GM19239 (cell line): ENCODE measurements around the gene STRA8.

ENCODE experiments used
- DNase-seq: peaks from one replicate; pipeline ENCODE4 v3.0.0; 2011; ENCODE audit warnings: low spot score; ENCODE audit not compliant: insufficient read length
- FAIRE-seq: peaks from 2 replicates; lab custom pipeline; 2011; peaks lifted over from hg19 to GRCh38; lab: Jason Lieb, UNC

Gene STRA8

DNA sequence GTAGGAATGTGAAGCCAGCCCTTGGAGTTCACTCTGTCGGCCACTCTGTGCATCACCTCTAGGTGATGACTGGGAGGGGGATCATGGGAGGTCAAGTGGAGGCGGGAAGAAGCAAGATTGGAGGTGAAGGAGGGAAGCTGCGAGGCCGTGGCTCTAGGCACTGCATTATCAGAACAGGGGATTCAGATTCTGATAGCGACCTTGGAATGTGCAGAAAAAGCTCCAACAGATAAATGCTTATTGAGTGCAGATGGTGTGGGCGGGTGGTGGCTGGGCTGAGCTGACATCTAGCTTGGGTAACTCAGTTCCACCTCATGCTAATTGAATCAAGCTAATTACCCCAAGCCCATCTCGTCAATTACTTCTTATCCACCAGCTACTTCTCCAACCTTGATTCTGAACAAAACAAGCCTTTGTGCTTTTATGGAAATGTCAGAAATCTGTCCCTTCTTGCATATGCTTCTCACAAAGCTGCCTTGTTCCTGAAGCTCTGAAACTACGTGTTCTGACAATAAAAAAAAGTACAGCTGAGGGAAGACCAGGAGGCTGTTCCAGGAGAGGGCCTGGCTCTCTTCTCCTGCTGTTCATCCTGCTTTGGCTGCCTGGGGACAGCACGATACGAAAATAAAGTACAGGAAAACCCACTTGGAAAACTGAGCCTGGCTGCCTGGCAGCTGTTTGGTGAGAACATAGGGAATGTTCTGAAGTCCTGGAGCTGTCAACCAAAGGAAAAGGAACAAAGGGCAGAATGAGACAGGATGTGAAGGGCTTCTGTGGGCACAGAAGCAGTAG is 27.5 kb downstream of the STRA8 start:
- DNase-seq (no peak), FAIRE-seq (no peak)

DNA sequence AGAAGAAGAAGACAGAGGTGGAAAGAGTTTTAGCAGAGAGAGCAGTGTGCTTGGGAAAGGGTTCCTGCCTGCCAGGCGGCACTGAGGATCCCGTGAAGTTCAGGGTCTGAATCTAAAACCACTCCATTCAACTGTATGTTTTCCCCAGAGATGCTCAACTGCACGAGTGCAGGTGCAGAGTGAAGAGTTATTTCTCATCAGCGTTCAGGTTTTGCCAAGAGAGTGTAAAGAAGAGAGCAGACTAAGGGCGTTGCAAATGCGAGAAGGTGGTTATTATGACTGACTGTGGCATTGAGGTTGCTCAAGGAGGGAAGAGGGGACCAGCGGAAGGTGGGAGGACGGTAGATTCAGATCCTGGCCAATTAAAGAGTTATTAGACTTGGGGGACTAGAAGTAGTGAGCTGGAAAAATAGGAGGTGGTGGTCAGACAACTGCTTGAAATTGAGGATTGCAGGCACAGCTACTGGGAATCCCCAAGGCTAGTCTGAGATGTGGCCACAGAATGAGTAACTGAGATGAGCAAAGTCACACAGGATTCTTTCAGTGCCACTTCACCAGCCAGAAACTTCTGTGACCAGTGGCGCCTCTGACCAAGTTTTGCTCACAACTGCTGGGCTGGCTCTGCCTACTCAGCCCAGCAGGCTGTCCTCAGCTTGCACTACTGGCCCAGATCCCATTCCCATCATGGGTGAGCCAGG is 29.1 kb downstream of the STRA8 start:
- FAIRE-seq (no peak), DNase-seq (no peak)

DNA sequence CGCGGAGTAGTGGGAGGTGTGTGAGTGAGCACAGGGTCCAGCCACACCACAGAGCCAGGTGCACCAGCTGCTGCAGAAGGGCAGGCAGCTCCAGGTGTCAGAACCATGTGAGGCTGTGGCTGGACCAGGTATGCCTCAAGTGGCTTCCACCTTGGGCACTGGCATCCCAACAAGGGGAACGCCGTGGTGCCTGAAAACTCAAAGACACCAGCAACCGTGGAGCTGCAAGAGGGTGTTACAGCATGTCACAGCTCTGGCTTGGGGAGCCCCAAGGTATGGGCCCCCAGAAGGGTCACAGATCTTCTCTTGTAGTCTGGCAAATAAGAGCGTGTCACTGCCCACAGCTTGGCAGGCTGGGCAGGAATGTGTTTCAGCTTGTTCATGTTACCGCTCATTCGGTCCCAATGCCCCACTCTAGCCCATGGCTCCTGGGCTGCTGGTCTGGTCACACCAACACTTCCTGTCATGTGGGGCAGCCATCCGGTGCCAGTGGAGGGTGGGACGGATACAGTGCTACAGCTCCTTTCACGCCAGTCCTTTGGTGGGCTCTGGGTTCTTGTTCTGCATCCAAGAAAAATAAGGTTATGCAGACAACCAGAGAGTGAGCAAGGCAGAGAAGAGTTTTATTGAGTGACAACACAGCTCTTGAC is 29.8 kb downstream of the STRA8 start:
- DNase-seq (no peak), FAIRE-seq (no peak)

DNA sequence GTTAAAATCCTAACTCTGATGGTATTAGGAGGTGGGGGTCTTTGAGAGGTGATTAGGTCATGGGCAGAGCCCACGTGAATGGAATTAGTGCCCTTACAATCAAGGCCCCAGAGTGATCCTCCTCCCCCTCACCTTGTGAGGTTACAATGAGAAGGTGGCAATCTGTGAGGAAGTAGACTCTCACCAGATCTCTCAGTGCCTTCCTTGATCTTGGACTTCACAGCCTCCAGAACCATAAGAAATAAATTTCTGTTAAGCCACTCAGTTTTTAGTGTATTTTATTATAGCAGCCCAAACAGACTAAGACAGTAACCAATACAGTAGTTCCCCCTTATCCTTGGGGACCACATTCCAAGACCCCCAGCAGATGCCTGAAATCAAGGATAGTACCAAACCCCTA is 32.0 kb downstream of the STRA8 start:
- DNase-seq (no peak), FAIRE-seq (no peak)

DNA sequence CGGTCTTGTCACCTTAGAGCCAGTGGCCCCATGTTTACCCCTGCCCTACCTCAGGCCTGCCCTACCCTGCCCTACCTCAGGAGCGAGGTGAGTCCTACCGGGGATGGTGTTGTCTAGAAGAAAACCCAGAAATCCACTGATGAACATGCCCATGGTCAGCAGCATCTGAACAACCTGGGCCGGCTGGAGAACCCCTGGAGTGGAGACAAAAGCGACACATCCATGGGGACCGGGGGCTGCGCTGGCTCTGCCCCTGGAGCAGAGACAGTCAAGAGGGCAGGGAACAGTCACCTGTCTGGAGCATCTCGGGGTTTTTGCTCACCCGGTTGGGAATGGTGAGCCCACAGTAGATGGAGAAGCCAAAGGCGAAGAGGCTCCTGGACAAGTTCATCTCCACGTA is 36.3 kb downstream of the STRA8 start:
- DNase-seq (no peak), FAIRE-seq (no peak)

DNA sequence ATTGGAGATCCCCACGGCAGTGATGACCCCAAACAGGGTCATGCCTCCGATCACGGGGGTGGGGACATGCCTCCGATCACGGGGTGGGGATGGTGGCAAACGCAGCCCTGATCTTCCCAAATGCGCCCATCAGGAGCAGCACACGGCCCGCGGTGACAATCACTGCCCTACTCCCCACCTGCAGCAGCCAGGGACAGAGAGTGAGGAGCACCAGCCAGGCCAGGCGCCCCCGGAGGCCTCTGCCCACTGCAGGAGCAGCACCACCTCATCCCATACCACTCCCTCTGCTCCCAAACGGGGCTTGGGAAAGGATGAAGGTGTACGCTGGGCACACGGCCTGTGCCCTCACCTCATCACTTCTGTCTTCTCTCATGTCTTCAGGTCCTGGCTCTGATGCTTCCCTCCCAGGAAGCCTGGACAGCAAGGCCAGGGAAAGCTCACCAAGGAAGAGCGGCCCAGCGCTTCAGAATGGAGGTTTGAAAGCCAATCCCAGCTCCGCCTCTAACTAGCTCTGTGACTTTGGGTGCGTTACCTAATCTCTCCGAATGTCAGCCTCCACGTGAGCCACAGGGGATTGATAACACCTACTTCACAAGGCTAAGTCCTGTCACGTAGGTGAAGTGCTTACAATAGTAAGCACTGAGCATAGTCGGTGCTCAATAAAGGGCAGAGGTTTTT is 37.1 kb downstream of the STRA8 start:
- DNase-seq (no peak), FAIRE-seq (no peak)

DNA sequence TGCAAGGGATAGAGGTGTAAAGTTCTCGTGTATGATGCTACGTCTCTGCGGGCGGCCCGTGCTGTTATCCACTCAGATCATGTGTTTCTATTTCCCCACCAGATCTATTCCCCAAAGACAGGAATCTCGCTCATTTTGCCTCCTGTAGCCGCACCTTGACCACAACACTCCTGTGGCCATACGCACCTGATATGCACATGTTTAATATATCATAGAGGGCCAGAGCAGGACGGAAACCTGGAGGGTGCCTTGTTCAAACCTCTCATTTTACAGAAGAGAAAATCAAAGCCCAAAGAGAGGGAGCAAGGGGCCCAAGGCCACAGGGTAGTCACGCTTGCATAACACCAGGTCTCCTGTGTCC is 37.6 kb downstream of the STRA8 start:
- no peak for FAIRE-seq
- DNase-seq: no peak

DNA sequence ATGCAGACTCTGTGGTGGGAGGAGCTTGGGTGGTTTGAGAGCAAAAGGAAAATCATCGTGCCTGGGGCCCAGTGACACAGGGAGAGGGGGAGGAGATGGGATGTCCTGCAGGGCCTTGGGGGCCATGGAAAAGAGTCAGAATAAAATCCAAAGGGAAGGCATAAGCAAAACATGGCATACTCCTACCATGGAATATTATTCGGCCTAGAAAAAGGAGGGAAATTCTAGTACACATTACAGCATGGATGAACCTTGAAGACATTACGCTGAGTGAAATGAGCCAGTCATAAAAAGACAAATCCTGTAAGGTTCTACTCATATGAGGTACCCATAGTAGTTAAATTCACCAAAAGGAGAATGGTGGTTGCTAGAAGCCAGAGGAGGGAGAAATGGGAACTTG is 38.7 kb downstream of the STRA8 start:
- no peak for FAIRE-seq
- no peak for DNase-seq

DNA sequence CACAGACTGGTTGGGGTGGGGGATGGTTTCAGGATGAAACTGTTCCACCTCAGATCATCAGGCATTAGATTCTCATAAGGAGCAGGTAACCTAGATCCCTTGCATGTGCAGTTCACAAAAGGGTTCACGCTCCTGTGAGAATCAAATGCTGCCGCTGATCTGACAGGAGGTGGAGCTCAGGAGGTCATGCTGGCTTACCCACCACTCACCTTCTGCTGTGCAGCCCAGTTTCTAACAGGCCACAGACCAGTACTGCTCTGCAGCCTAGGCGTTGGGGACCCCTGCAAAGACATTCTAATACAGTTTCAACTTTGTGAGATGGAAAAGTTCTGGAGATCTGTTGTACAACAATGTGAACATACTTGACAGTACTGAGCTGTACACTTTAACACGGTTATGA is 39.9 kb downstream of the STRA8 start:
- FAIRE-seq: no peak
- DNase-seq: no peak

DNA sequence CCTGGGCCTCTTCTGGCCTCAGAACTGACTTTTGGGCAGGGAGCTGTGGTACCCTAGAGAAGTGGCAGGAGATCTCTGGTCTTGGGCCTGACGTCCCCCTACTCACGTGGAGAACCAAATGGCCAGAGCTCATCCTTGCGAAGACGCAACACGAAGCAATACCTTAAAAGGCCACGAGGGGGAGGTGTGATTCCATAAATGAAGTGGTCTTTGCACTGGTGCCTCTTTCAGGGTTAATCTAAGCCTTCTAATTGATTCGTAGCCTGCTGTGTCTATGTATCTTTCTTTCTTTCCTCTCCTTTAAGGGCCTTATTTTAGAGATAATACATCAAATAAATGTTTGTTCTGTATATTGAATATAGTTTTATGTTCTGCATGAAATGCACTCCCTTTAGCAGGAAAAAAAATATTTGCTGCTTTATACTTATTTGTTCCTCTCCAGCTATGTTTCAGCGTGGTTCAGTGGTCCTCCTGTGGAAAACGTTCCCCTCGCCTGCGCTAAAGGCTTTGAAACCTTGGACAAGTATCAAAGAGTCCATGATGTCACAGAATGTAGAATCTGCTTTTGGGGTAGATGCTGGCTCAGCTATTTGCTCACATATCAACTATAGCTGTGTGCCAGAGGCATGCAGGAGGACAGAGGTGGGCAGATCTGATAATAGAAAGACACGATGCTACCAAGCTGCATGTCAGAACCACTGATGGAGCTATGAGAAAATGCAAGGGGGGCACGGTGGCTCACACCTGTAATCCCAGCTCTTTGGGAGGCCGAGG is 41.0 kb downstream of the STRA8 start:
- DNase-seq: peak; percentile 61
- peak; percentile 84 for FAIRE-seq

DNA sequence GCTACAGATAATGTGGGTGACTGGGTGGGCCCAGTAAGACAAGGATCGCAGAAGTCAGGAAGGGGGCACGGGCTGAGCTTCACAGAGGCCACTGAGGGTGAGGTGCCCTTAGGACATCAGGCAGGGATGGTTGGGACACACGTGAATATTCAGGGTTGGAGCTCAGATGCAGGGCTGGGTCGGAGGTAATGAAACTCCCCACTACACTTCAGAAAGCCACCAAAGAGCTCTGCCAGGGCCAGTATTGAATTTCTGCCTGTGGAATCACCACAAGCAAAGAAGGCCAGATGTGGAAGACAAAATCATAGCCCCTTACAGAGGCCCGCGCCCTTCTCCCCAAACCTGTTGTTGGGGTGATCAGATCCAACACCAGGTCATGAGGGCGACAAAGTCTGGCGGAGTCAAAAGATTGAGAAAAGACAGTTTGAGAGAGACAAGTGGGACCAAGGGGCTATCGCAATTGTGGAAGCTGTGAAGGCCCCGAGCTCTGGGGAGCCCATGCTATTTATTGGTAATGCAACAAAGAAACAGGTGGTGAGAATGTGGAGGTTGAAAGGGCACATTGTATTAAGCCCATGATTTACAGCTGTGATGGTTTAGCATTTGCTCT is 42.4 kb downstream of the STRA8 start:
- FAIRE-seq (no peak), DNase-seq (no peak)

DNA sequence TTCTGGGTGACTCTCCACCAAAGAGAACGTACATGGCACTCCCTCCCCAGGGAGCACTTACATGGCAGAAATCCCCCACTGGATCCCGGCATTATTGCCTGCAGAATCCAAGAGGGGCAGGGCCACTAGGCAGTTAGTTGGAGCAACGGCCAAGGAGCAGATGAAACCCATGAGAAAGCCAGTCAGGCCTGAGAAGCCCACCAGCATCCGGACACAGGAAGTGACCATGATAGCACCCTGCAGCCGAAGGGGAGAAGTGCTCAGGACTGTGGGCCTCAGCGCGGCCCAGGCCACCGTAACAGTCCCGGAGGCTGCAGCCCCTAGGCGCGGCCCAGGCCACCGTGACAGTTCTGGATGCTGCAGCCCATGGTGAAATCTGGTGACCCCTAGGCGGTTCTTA is 43.5 kb downstream of the STRA8 start:
- no peak for FAIRE-seq
- no peak for DNase-seq

DNA sequence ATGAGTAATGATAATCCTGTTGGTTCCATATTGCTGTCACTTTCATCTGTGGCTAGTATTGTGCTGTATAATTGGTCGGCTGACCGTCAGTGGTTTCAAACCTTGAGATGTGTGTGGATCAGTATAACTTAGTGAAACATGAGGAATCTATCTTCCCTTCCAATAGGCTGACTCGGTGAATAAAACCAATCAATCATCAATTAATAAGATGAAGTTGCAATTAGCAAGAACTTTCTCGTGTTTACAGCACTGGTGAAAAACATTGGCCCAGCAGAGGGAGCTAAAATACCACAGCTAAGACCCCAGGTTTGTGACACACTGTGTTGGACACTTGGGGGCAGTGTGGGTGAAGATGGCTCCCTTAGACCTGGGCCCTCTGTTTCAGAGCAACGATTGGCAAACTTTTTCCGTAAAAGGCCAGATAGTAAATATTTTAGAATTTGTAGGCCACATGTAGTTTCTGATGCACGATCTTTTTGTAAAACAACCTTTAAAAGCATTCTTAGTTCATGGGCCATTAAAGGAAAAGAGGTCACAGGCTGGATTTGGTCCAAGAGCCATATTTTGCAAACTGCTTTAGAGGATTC is 47.8 kb downstream of the STRA8 start:
- FAIRE-seq: peak; percentile 98
- DNase-seq: peak; percentile 71

DNA sequence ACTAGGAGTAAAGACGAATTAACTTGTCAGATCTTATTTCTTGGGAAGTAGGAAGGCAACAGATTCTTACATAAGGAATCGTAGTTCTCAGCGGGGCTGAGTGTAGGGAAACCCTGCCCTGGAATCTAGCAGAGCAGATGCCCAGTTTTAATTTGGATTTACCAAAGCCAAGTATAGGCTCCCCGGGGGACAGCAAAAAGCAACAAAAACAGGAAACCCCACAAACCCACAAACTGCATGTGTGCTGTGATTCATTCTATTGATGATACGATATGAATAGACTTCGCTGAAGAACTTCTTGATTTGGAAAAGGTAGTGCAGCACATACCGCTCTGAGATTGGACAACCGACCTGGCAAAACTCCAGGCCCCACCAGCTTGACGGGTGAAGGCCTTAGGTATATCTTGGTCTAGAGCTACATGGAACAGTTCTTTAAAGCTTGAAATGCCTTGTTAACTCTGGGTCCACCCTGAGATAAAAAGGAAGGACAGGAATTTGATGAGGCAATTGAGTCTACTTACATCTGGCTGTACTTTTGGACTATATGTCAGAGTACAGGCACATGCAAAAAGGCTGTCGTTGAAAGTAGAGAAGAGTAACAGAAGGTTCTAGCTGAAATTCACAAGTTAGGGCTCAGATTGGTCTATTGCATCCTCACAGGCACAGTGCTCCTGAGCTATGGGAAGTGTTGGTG is 49.1 kb downstream of the STRA8 start:
- no peak for FAIRE-seq
- no peak for DNase-seq

DNA sequence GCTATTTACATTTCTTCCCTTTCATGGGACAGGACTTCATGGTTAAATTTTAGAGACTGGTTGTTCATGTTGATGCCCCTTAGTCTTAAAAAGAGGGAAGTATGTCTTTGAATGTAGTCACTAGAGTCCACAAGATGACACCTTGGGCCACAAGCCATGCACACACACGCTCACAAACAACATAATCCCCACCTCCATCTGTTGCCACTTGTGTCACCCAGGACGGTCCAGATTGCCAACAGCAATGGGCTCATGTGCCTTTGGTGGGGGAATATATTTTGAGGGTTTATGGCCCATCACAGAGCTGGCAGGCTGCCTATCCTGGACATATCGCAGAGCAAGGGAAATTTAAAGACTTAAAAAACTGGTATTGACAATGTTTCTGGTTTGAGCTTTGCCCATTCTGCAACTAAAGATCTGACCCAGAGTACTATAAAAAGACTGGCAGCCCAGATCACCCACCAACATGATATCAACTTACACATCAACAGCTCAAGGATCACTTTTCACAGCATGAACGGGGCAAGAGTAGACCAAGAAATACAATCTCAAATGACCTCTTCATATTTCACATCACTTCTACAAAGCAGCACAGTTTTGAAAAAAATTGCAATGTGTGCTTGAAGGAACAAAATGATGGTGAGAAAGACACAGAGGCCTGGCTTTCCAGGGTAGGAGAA is 50.5 kb downstream of the STRA8 start:
- FAIRE-seq (no peak), DNase-seq (no peak)

DNA sequence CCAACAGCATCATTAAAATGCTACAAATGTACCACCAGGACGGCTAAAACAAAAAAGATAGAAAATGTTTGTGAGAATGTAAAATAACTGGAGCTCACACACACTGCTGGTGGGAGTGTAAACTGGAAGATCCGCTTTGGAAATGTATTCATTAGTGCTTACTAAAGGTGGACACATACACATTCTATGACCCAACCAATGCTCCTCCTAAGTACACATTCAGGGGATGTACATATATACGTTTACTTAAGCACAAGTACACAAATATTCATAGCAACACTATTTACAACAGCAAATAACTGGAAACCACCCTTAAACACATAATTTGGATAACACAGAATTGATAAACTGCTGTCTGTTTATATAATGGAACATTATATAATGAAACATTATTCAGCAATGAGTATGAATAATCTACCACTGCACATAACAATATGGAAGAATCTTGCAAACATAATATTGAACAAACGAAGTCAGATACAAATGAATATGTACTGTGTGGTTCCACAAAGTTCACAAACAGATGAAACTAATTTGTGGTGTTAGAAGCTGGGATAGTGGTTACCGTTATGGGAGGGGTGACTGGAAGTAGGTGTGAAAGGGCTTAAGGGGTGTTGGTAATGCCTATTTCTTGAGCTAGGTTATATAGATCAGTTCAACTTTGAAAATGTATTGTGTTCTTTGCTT is 52.1 kb downstream of the STRA8 start:
- DNase-seq: no peak

DNA sequence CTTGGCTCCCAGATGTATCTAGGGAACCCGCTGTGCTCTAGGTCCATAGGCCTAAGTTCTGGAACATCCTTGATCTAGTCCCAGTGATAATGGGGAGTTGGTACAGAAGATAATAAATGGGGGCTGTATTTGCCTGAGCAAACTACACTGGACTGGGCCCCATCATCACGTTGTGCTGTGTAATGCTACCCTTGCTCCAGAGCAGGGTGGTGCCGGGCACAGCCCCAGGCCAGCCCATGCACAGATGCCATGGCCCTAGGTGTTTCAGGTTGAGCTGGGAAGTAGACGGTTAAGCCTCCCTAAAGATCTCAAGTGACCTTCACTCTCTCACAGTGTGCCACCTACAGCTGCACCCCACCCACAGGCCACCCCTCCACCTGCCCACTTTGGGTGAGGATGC is 53.2 kb downstream of the STRA8 start:
- DNase-seq (no peak), FAIRE-seq (no peak)

More for the DNA sequence above, 52.1 kb downstream of the STRA8 start:
- FAIRE-seq: no peak

DNA sequence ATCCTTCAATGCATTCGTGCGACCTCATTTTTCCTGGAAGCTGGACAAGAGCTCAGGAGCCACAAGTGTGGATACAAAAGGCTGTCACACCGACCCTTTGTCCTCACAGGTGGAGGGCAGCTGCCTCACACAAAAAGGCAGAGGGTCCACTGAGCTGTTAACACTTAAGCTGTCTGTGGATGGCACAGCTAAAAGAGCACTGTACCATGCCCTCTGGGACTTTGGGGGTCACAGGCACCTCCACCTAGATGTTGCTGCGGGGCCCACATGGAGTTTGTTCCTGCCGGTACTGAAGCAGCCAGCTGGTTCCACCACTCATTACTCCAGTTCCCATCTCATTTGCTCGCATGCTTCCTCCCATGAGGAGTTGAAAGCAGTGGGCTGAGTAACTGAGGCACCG is 57.0 kb downstream of the STRA8 start:
- FAIRE-seq (no peak), DNase-seq (no peak)
